HUES64 (cell line): ENCODE data around the gene CHRNA9.
"Not testable (repeated sequence)": the region's sequence is repeated elsewhere in the genome, so short reads cannot be mapped to it uniquely, and the experiment has no call there.

Experiments used
- H3K27ac ChIP-seq: 2 replicates; pipeline ENCODE4 v1.7.0; 2013; ENCODE audit warnings: low read depth, low read length, inconsistent platforms
- H3K27me3 ChIP-seq: 2 replicates; pipeline ENCODE4 v1.6.1; 2013; ENCODE audit warnings: mild to moderate bottlenecking, low read length; ENCODE audit not compliant: insufficient read depth
- H3K36me3 ChIP-seq: 2 replicates; pipeline ENCODE4 v1.6.1; 2013; ENCODE audit warnings: mild to moderate bottlenecking, low read length; ENCODE audit not compliant: insufficient read depth
- H3K4me1 ChIP-seq: 2 replicates; pipeline ENCODE4 v1.6.1; 2013; ENCODE audit warnings: mild to moderate bottlenecking, low read length, moderate library complexity; ENCODE audit not compliant: insufficient read depth
- H3K4me3 ChIP-seq: 2 replicates; pipeline ENCODE4 v1.5.1; 2013; ENCODE audit warnings: mild to moderate bottlenecking, low read length, moderate library complexity
- H3K9ac ChIP-seq: 2 replicates; pipeline ENCODE4 v1.6.1; 2013; ENCODE audit warnings: mild to moderate bottlenecking, low read depth, low read length
- H3K9me3 ChIP-seq: 2 replicates; pipeline ENCODE4 v1.6.1; 2013; ENCODE audit warnings: low read depth, low read length; ENCODE audit not compliant: insufficient read depth
- WGBS: fragments of 150-250, 120-280 bp; methylation state at CpG from one replicate; pipeline ENCODE4 v1.1.7; 2013; ENCODE audit warnings: missing lambda C conversion rate; 5-methylcytosine and 5-hydroxymethylcytosine counted together

Gene CHRNA9

DNA sequence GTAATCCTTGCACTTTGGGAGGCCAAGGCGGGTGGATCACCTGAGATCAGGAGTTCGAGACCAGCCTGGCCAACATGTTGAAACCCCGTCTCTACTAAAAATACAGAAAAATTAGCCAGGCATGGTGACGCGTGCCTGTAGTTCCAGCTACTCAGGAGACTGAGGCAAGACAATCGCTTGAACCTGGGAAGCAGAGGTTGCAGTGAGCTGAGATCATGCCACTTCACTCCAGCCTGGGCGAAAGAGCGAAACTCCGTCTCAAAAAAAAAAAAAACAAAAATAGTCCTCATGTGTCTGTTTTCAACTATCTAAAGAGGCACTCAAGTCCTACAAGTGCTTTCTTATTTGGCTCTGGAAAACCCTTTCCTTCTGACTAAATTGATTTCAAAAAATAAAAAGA is 57.1 kb downstream of the CHRNA9 start:
- H3K9me3 ChIP-seq, H3K27ac ChIP-seq, H3K36me3 ChIP-seq, H3K27me3 ChIP-seq, H3K9ac ChIP-seq, H3K4me3 ChIP-seq: not testable (repeated sequence)
- H3K4me1 ChIP-seq = peaks cover 18% of the 10 kb centered on the region
- WGBS = 92% methylated on average over 9 of the region's 9 CpGs

DNA sequence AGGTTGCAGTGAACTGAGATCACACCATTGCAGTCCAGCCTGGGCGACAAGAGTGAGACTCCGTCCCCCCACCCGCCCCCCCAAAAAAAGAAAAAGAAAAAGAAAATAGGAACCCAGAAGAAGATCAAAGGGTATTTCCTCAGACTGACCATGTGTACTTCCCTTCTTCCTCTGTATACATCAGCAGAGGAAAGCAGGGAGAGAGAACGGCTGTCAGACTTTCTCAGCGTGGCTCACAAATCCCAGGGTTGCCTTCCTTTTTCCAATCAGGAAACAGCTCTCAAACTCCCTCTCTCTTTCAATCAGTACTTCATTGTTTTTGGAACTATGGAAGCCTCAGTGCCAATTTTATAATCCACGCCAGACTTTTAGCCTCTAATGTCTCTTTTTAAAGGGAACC is 59.1 kb downstream of the CHRNA9 start:
- H3K36me3 ChIP-seq = no peaks in the 10 kb centered on the region
- H3K4me1 ChIP-seq = peaks cover 13% of the 10 kb centered on the region
- H3K9me3 ChIP-seq = no peaks in the 10 kb centered on the region
- no peak overlapping the region for H3K4me3 ChIP-seq
- 86% methylated on average over 4 of the region's 6 CpGs for WGBS
- no peak overlapping the region for H3K9ac ChIP-seq
- no peak overlapping the region for H3K27ac ChIP-seq
- H3K27me3 ChIP-seq = no peaks in the 10 kb centered on the region

DNA sequence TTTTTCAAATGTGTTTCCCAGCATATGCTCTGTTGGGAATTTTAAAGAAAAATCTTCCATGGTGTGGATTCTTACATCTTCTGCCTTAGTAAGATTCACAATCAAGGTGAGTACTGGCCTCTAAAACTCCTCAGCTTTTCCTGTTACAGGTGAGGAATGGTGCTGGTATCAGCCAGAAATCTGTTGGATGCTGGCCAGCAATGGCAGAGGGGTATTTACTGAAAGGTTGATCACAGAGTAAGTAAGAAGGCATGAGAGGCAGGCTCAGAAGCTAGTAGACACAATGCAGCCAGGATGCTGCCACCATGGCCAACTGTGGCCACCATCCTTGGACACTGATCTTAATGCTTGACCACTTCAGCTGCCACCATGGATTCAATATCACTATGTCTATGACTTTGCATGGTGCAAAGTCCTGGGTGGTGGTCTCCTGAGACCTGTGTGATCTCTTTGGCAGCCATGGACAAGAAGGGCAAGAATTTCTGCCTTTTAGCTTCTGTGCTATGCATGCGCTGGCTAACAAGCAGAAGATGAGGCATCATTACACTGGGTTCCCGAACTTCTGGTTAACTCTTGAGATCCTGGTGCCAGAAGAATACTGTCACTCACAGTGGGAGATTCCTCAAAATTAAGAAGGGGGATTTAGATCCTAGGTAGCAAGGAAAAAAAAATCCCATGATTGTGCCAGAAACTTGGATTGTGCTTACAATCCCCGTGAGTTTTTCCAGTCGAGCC is 60.2 kb downstream of the CHRNA9 start:
- no peaks in the 10 kb centered on the region for H3K9me3 ChIP-seq
- no peak overlapping the region for H3K4me3 ChIP-seq
- no peak overlapping the region for H3K9ac ChIP-seq
- H3K4me1 ChIP-seq = peaks cover 13% of the 10 kb centered on the region
- H3K36me3 ChIP-seq = no peaks in the 10 kb centered on the region
- H3K27me3 ChIP-seq = no peaks in the 10 kb centered on the region
- WGBS = 90% methylated on average over 4 of the region's 4 CpGs
- H3K27ac ChIP-seq = no peak overlapping the region

DNA sequence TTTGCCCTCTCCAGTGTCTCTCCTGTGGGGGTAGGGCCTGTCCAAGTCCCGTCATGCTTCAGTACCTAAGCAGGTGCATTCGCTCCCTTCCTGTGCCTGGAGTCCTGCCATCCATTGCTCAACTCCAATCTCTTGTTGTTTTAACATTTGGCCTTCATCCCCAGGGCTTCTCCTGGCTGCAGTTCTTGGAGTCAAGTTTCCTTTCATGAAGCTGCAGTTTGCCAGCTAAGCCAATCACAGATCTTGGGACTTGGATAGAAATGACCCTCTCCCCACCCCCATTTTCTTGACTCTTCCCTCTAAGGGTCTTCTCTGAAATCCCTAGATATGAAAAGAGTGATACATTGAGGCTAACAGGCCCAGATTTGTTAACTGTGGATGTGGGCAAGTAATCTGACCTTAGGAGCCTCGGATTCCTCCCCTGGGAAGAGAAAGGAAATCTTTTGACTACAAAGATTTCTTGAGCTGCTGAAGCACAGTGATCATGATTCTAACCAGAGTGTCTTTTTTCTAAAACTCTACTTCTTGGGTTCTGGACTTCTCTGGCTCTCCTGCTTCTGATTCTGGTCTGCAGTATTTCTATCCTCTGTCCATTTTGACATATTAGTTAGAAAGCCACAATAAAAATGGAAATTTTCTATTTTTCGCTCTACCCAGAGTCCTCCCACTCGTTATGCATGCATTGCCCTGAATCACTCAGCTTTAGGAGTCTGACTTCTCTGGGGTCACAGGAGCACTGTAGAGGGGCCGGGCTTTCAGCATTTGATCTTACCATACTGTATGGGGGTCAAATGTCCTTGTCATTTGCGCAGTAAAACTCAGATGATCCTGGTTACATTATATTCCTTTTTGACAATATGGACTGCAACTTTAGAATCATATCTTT is 61.0 kb downstream of the CHRNA9 start:
- Histone ChIP-seq H3K36me3 (no peaks in the 10 kb centered on the region), H3K4me3 (no peak overlapping the region)
- 76% methylated on average over 7 of the region's 7 CpGs for WGBS

DNA sequence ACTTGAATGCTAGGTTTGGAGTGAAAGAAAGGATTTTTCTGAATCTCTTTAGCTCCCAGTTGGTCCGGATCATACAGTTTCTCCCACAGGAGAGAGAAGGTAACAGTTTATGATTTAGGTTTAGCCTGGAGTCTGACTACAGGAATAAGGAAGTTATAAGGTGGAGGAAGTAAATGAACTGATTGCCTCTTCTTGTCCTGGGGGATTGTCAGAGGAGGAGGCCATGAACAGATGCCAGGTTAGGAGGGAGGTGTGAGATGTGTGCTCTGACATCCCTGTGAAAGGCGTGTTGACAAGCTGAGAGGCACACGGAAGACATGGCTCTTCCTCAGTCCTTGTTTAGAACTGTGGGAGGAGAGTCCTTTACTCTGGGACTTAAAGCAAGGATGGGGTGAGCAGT is 64.4 kb downstream of the CHRNA9 start:
- WGBS = 97% methylated on average over 3 of the region's 3 CpGs
- H3K27ac ChIP-seq = no peak overlapping the region
- H3K9me3 ChIP-seq = no peaks in the 10 kb centered on the region

More for the DNA sequence above, 61.0 kb downstream of the CHRNA9 start:
- Histone ChIP-seq H3K9ac (no peak overlapping the region), H3K9me3 (no peaks in the 10 kb centered on the region), H3K27me3 (no peaks in the 10 kb centered on the region), H3K27ac (peak overlapping the region; percentile 6; the same call in 1 of the 2 replicates), H3K4me1 (peaks cover 13% of the 10 kb centered on the region)

DNA sequence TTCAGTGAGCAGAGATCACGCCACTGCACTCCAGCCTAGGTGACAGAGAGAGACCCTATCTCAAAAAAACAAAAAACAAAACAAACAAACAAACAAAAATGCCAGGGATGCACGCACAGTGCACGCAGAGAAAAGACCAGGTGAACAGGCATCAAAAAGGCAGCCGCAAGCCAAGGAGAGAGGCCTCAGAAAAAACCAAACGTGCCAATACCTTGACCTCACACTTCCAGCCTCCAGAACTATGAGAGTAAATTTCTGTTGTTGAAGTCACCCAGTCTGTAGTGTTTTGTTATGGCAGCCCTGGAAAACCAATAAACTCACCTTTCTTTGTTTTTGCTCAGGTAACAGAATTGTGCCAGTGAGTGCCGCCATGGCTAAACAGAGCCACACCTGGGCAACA is 66.0 kb downstream of the CHRNA9 start:
- Histone ChIP-seq H3K4me3 (no peak overlapping the region), H3K9me3 (0 out of 2 replicates have a peak, but pooled peaks cover under 1% of the 10 kb centered on the region), H3K36me3 (no peaks in the 10 kb centered on the region), H3K27me3 (no peaks in the 10 kb centered on the region), H3K4me1 (peaks cover 8% of the 10 kb centered on the region), H3K9ac (no peak overlapping the region), H3K27ac (no peak overlapping the region)
- 95% methylated on average over 6 of the region's 6 CpGs for WGBS

More for the DNA sequence above, 64.4 kb downstream of the CHRNA9 start:
- H3K27me3 ChIP-seq = no peaks in the 10 kb centered on the region
- H3K9ac ChIP-seq = no peak overlapping the region
- peaks cover 16% of the 10 kb centered on the region for H3K4me1 ChIP-seq
- no peak overlapping the region for H3K4me3 ChIP-seq
- H3K36me3 ChIP-seq = no peaks in the 10 kb centered on the region

DNA sequence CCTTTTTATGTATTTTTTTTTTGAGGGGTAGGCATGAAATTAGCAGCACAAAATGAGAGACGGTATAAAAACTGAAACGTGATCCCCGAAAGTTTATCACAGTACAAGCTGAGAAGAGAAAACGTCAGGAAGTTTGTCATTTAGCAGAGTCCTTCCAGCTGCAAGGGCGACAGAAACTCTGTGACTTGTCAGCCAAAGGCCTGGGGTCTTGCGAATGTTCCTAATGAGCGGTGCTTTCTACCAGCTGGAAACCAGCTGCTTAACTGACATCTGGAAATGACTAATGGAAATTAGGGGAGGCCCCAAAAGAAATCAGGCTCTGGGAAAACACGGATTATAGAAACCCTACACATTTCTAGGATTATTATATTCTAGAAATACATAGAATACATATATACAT is 66.5 kb downstream of the CHRNA9 start:
- WGBS = 88% methylated on average over 7 of the region's 8 CpGs

DNA sequence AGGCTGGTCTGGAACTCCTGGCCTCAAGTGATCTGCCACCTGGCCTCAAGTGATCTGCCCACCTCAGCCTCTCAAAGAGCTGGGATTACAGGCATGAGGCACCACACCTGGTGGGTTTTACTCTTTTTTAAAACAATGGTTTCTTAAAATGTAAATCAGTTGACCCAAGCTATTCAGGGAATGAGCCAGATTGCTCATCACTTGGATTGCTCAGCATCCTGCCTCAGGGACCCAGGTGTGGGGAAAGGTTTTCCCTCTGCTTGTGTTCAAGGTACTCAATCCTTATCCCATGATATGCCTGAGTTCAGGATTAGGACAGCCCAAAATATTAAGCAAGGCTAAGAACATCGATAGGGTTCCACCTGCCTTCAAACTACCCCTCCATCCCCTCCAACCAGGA is 67.4 kb downstream of the CHRNA9 start:
- H3K4me1 ChIP-seq = peaks cover 3% of the 10 kb centered on the region; the same call in 1 of the 2 replicates
- no peaks in the 10 kb centered on the region for H3K27me3 ChIP-seq
- no peak overlapping the region for H3K9ac ChIP-seq
- H3K9me3 ChIP-seq = peaks cover 14% of the 10 kb centered on the region; the same call in 1 of the 2 replicates
- no peaks in the 10 kb centered on the region for H3K36me3 ChIP-seq
- 94% methylated on average over 1 of the region's 1 CpG for whole genome bisulfite sequencing
- no peak overlapping the region for H3K27ac ChIP-seq
- H3K4me3 ChIP-seq = no peak overlapping the region

More for the DNA sequence above, 66.5 kb downstream of the CHRNA9 start:
- H3K4me1 ChIP-seq = peaks cover 3% of the 10 kb centered on the region; the same call in 1 of the 2 replicates
- H3K4me3 ChIP-seq = no peak overlapping the region
- H3K27ac ChIP-seq = no peak overlapping the region
- H3K27me3 ChIP-seq = no peaks in the 10 kb centered on the region
- no peak overlapping the region for H3K9ac ChIP-seq
- no peaks in the 10 kb centered on the region for H3K36me3 ChIP-seq
- H3K9me3 ChIP-seq = peaks cover 6% of the 10 kb centered on the region; the same call in 1 of the 2 replicates

DNA sequence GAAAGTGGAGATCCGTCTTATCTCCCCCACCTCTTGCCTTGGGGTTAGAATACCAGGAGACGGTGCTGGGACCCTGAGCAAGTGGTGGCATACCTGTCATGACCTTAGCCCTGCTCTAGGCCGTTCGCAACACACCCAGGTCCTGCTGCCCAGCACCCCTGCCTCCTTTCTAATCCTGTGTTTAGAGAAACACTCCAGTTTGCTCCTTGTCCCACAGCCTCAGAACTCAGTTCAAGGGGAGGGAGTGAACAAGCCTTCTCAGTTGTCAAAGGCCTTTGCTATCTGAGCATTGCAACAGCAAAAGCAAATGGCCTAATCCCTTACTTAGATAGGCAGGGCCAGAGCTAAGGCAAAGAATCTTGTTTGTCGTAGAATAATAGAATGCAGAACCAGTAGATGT is 67.9 kb downstream of the CHRNA9 start:
- Histone ChIP-seq H3K27ac (no peak overlapping the region), H3K27me3 (no peaks in the 10 kb centered on the region), H3K4me1 (peaks cover 3% of the 10 kb centered on the region; the same call in 1 of the 2 replicates), H3K9me3 (peaks cover 16% of the 10 kb centered on the region; the same call in 1 of the 2 replicates), H3K4me3 (no peak overlapping the region), H3K9ac (no peak overlapping the region), H3K36me3 (no peaks in the 10 kb centered on the region)
- WGBS = 93% methylated on average over 5 of the region's 5 CpGs
